Panc1 (cell line): ENCODE measurements around the gene LYSMD2. TPM values are rescaled to one million over a fixed set of nuclear protein-coding genes. Genes with fewer than 3 reads are reported as not detected.

Source experiments
- ATAC-seq: fragments of 200-7000 bp; cut with Tn5 transposase; 2 replicates; pipeline ENCODE4 v1.9.1; 2020; ENCODE audit warnings: mild to moderate bottlenecking, moderate library complexity
- BruUV-seq: library from RNA; stranded (reverse); fragments of 400-500 nt; replicated peaks from 2 replicates; lab custom pipeline; 2021; lab: Mats Ljungman, UMichigan
- CTCF ChIA-PET: fragments of 300-600 bp; sonication (Branson Sonifier 250); formaldehyde crosslinking; loops from one replicate; lab custom pipeline; 2022; ENCODE audit warnings: antibody characterized with exemption; lab: Charles Lee
- POLR2A ChIA-PET: fragments of 300-600 bp; sonication (Branson Sonifier 250); formaldehyde crosslinking; loops from one replicate; lab custom pipeline; 2022; ENCODE audit warnings: antibody characterized with exemption; lab: Charles Lee
- DNase-seq: peaks from one replicate; pipeline ENCODE4 v3.0.0-alpha.2; 2010; ENCODE audit warnings: low read depth, low spot score
- H3K27ac ChIP-seq: 2 replicates; pipeline ENCODE4 v1.5.1; 2011; ENCODE audit warnings: mild to moderate bottlenecking, low read length, inconsistent platforms
- H3K27me3 ChIP-seq: fragments of 200-500 bp; sonication (Bioruptor generic); 2 replicates; pipeline ENCODE4 v1.6.0; 2014; ENCODE audit warnings: low read length, inconsistent platforms; ENCODE audit not compliant: control insufficient read depth, insufficient read depth
- H3K36me3 ChIP-seq: fragments of 200-500 bp; sonication (Bioruptor generic); 2 replicates; pipeline ENCODE4 v1.5.1; 2014; ENCODE audit warnings: inconsistent platforms, mild to moderate bottlenecking, low read length, moderate library complexity; ENCODE audit not compliant: control insufficient read depth, insufficient read depth
- H3K4me1 ChIP-seq: 2 replicates; pipeline ENCODE4 v1.5.1; 2011; ENCODE audit warnings: inconsistent platforms, mild to moderate bottlenecking, low read length, moderate library complexity; ENCODE audit not compliant: control insufficient read depth, insufficient read depth
- H3K4me3 ChIP-seq, 2 experiments: 2 replicates each; pipeline ENCODE4 v1.5.1; 2011 to 2012; ENCODE audit warnings: low read depth in 2 of 2, low read length in 2 of 2, mild to moderate bottlenecking in 2 of 2, inconsistent platforms in 1 of 2, moderate library complexity in 1 of 2
- H3K9me3 ChIP-seq: fragments of 200-500 bp; sonication (Bioruptor generic); 2 replicates; pipeline ENCODE4 v1.5.1; 2014; ENCODE audit warnings: low read depth, mild to moderate bottlenecking, inconsistent platforms, low read length, moderate library complexity; ENCODE audit not compliant: control insufficient read depth, insufficient read depth
- POLR2AphosphoS5 ChIP-seq: IDR thresholded peaks from 2 replicates; pipeline ENCODE4 v1.6.1; 2012; ENCODE audit warnings: mild to moderate bottlenecking, low read depth, low read length, moderate library complexity
- SIN3A ChIP-seq: IDR thresholded peaks from 2 replicates; pipeline ENCODE4 v1.6.1; 2012; ENCODE audit warnings: low read depth, mild to moderate bottlenecking, low read length, moderate library complexity, borderline replicate concordance; ENCODE audit not compliant: insufficient read depth
- TCF7L2 ChIP-seq: IDR thresholded peaks from 2 replicates; pipeline ENCODE4 v1.6.1; 2011; ENCODE audit warnings: mild to moderate bottlenecking, low read depth, low read length, inconsistent platforms
- in situ Hi-C: cut with HindIII; loops from 2 replicates; pipeline ENCODE4 v1.10.0; 2016; ENCODE audit warnings: low sequenced_read_pairs, low pct_unique_long_range_greater_than_20kb
- intact Hi-C: fragments of 100-400 bp; cut with micrococcal nuclease; formaldehyde crosslinking; loops from one replicate; pipeline ENCODE4 v1.10.0; 2022; ENCODE audit not compliant: unreplicated experiment
- total RNA-seq: library from RNA; stranded (reverse); gene quantifications from one replicate; pipeline ENCODE4 v1.2.1, GENCODE V29; 2021; ENCODE audit not compliant: unreplicated experiment
- TF ChIP-seq, protein P1 (sequence below), 2 experiments: IDR thresholded peaks; 2 replicates each; pipeline ENCODE4 v1.6.1; 2011 to 2012; ENCODE audit warnings: low read depth in 2 of 2, control low read depth in 1 of 2, low read length in 1 of 2, mild to moderate bottlenecking in 1 of 2, moderate library complexity in 1 of 2; ENCODE audit not compliant: insufficient read depth in 1 of 2
- TF ChIP-seq, protein P2 (sequence below): fragments of 450-650 bp; IDR thresholded peaks from 2 replicates; pipeline ENCODE4 v1.5.1; 2017; ENCODE audit warnings: mild to moderate bottlenecking

The LYSMD2 gene
- total RNA-seq, 1 experiment from 2014 or later: 17.2 TPM

DNA sequence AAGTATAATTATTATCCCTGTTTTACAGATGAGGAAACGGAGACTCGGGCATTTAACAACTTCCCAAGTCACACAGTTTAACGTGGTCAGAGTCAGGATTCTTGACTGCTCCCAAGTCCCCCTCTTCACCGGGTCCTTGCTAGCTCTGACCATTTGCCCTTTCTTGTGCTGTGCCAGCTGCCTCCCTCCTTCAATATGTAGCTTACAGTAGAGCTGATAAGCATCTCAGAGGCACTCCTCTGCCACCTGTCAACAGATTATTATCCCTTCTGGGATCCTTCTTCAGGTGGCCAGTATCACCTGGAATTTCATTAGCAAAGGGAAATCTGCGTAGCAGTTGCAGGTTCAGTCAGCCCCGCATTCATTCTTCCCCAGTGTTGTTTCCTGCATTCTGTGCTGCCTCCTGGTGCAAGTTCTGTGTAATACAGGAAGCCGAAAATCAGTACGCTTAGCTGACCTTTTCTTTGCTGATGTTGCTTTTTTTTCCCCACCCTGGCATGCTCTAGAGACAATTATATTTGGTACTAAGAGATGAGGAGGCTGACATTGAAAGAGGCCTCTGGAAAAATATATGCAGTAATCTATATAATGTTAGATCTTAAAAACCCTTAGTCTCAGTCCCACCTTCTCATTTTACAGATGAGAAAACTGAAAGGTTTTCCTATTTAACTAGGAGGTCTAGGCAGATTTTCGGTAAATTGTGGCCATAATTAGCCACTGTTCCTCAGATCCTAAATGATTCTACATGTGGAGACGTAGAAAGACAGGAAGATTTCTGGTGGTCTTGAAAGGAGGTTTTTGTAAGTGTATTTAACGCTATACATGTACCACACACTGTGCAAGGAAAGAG is 38.7 kb upstream of the LYSMD2 start:
- peak; percentile 56 for DNase-seq
- in situ Hi-C loops: no loop called here
- Histone ChIP-seq H3K27me3 (no peaks in the 10 kb centered on the region), H3K4me3 (no peak overlapping the region), H3K9me3 (no peaks in the 10 kb centered on the region), H3K4me1 (no peaks in the 10 kb centered on the region), H3K36me3 (no peaks in the 10 kb centered on the region), H3K27ac (no peak overlapping the region)
- CTCF ChIA-PET: interaction anchor here (0.7 to 2.3 kb wide), 13 partner anchors 9 to 239 kb away, joined by 3 to 74 read pairs (median 5); no protein-coding TSS in a partner anchor
- TF ChIP-seq TCF7L2: no peak
- TF ChIP-seq, protein P1, sequence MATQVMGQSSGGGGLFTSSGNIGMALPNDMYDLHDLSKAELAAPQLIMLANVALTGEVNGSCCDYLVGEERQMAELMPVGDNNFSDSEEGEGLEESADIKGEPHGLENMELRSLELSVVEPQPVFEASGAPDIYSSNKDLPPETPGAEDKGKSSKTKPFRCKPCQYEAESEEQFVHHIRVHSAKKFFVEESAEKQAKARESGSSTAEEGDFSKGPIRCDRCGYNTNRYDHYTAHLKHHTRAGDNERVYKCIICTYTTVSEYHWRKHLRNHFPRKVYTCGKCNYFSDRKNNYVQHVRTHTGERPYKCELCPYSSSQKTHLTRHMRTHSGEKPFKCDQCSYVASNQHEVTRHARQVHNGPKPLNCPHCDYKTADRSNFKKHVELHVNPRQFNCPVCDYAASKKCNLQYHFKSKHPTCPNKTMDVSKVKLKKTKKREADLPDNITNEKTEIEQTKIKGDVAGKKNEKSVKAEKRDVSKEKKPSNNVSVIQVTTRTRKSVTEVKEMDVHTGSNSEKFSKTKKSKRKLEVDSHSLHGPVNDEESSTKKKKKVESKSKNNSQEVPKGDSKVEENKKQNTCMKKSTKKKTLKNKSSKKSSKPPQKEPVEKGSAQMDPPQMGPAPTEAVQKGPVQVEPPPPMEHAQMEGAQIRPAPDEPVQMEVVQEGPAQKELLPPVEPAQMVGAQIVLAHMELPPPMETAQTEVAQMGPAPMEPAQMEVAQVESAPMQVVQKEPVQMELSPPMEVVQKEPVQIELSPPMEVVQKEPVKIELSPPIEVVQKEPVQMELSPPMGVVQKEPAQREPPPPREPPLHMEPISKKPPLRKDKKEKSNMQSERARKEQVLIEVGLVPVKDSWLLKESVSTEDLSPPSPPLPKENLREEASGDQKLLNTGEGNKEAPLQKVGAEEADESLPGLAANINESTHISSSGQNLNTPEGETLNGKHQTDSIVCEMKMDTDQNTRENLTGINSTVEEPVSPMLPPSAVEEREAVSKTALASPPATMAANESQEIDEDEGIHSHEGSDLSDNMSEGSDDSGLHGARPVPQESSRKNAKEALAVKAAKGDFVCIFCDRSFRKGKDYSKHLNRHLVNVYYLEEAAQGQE (IDR thresholded peaks at IDR 0.05; ENCODE audit: insufficient read depth in 1 of 2, low read depth in 2 of 2, low read length in 1 of 2): no peak
- no peak for TF ChIP-seq SIN3A
- TF ChIP-seq, protein P2, sequence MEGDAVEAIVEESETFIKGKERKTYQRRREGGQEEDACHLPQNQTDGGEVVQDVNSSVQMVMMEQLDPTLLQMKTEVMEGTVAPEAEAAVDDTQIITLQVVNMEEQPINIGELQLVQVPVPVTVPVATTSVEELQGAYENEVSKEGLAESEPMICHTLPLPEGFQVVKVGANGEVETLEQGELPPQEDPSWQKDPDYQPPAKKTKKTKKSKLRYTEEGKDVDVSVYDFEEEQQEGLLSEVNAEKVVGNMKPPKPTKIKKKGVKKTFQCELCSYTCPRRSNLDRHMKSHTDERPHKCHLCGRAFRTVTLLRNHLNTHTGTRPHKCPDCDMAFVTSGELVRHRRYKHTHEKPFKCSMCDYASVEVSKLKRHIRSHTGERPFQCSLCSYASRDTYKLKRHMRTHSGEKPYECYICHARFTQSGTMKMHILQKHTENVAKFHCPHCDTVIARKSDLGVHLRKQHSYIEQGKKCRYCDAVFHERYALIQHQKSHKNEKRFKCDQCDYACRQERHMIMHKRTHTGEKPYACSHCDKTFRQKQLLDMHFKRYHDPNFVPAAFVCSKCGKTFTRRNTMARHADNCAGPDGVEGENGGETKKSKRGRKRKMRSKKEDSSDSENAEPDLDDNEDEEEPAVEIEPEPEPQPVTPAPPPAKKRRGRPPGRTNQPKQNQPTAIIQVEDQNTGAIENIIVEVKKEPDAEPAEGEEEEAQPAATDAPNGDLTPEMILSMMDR: peak; percentile 78
- TF ChIP-seq POLR2AphosphoS5: no peak
- ATAC-seq: peak; percentile 86
- POLR2A ChIA-PET: interaction anchor here (0.5 kb wide), 1 partner anchor 403 kb away, joined by 4 read pairs; no protein-coding TSS in a partner anchor
- BruUV-seq: no TSS peak
- intact Hi-C loops: loop anchor here (1.0 kb wide), 2 partner anchors 39 to 126 kb away; partner anchors contain the start of gene LYSMD2

DNA sequence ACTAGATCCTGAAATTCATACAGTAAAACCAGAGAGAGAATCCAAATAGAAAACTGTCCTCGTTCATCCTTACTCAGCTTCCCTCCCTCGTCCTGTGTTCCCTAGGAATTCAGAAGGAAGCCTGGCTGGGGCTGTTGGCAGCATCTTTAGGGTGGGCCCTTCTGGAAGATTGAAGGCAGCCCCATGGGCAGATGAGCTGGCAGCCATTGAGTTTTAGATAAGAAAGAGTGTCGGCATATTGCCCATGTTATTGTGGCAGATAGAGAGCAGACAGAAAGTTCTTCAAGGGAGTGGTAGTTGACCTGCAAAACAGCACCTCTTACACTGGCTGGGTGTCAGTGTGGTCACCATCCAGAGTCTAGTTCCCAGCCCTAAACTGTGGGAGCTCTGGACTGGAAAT is 37.5 kb upstream of the LYSMD2 start:
- ChIA-PET CTCF (interaction anchor here (2.3 kb wide), 1 partner anchor 117 kb away, joined by 6 read pairs; no protein-coding TSS in a partner anchor), POLR2A (no interaction called here)
- in situ Hi-C loops: no loop called here
- DNase-seq: no peak
- no peaks in the 10 kb centered on the region for H3K27me3 ChIP-seq
- no peaks in the 10 kb centered on the region for H3K9me3 ChIP-seq
- no peak overlapping the region for H3K27ac ChIP-seq
- H3K4me1 ChIP-seq: no peaks in the 10 kb centered on the region
- no peak for TF ChIP-seq POLR2AphosphoS5
- TF ChIP-seq, protein P2: no peak
- TF ChIP-seq SIN3A: no peak
- no peak for TF ChIP-seq TCF7L2
- TF ChIP-seq, protein P1 (IDR thresholded peaks at IDR 0.05; ENCODE audit: insufficient read depth in 1 of 2, low read depth in 2 of 2, low read length in 1 of 2): no peak
- no peaks in the 10 kb centered on the region for H3K36me3 ChIP-seq
- intact Hi-C loops: no loop called here
- no TSS peak for BruUV-seq
- no peak overlapping the region for H3K4me3 ChIP-seq
- no peak for ATAC-seq
